Mucosa of stomach (tissue), 1 donor: ENCODE measurements around the gene NCBP3.

ENCODE experiments used
- H3K27me3 ChIP-seq: one replicate; pipeline ENCODE4 v1.7.0; 2013; ENCODE audit warnings: mild to moderate bottlenecking, low read length; ENCODE audit not compliant: control insufficient read depth, insufficient read depth
- H3K36me3 ChIP-seq: one replicate; pipeline ENCODE4 v1.7.0; 2013; ENCODE audit warnings: low read length; ENCODE audit not compliant: control insufficient read depth, insufficient read depth
- H3K4me1 ChIP-seq: one replicate; pipeline ENCODE4 v1.7.0; 2013; ENCODE audit warnings: mild to moderate bottlenecking, low read length; ENCODE audit not compliant: control insufficient read depth, insufficient read depth
- H3K4me3 ChIP-seq: one replicate; pipeline ENCODE4 v1.7.0; 2013; ENCODE audit warnings: low read length
- H3K9ac ChIP-seq: one replicate; pipeline ENCODE4 v1.7.0; 2013; ENCODE audit warnings: mild to moderate bottlenecking, low read length, moderate library complexity
- H3K9me3 ChIP-seq: one replicate; pipeline ENCODE4 v1.7.0; 2013; ENCODE audit warnings: mild to moderate bottlenecking, low read length, moderate library complexity; ENCODE audit not compliant: control insufficient read depth
- donor health status: Pancreatic carcinoma.

Gene NCBP3

GRCh38 chr17:3889325-3890012 is 43.4 kb upstream of the NCBP3 start:
- Histone ChIP-seq H3K27me3 (no peaks in the 10 kb centered on the region), H3K9me3 (no peaks in the 10 kb centered on the region), H3K4me1 (peaks cover 66% of the 10 kb centered on the region), H3K36me3 (no peaks in the 10 kb centered on the region), H3K4me3 (no peak overlapping the region), H3K9ac (peak overlapping the region; percentile 39)

DNA sequence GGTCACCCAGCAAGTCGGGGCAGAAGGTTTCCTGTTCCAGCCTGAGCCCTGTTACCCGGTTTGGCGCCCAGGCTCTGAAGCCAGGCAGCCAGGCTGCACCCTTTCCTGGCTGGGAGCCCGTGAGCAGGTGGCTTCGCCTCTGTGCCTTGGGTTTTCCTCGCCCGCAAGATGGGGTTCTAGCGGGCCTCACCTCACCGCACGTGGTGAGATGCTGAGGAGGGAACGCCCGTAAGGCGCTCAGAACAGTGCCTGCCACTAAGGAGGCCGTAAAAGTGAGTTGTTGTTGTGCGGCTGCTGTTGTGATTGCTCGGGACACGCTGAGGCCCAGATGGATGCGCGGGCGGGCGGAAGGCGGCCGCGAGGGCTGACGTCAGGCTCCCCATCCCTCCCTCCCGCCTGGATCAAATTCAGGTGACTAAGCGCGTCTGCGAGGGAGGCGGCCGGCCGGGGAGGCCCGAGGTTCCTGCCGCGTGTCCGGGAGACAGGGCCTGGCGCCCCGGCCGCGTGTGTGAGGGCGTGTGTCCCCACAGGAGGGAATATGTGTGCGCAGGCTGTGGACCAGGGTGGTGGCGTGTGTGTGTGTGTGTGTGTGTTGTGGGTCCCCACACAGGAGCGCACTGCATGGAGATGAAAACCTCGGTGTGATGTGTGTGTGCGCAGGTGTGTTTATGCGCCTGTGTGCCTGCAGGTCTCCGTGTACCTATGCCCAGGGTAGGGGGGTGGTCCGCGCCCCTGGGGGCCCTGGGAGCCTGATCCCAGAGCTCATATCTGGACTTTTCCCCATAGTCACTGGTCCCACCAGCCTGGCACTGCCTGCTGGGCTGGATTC is 42.5 kb upstream of the NCBP3 start:
- H3K4me1 ChIP-seq: peaks cover 57% of the 10 kb centered on the region
- H3K9ac ChIP-seq: peak overlapping the region; percentile 64
- H3K4me3 ChIP-seq: no peak overlapping the region

GRCh38 chr17:3887804-3888203 is 41.8 kb upstream of the NCBP3 start:
- no peak overlapping the region for H3K4me3 ChIP-seq

More for the DNA sequence above, 42.5 kb upstream of the NCBP3 start:
- Histone ChIP-seq H3K36me3 (no peaks in the 10 kb centered on the region), H3K9me3 (no peaks in the 10 kb centered on the region), H3K27me3 (no peaks in the 10 kb centered on the region)

GRCh38 chr17:3887394-3887793 is 41.3 kb upstream of the NCBP3 start:
- Histone ChIP-seq H3K4me3 (no peak overlapping the region), H3K36me3 (no peaks in the 10 kb centered on the region), H3K4me1 (peaks cover 52% of the 10 kb centered on the region), H3K27me3 (no peaks in the 10 kb centered on the region), H3K9ac (peak overlapping the region; percentile 64), H3K9me3 (no peaks in the 10 kb centered on the region)

More at GRCh38 chr17:3887804-3888203, 41.8 kb upstream of the NCBP3 start:
- Histone ChIP-seq H3K9me3 (no peaks in the 10 kb centered on the region), H3K9ac (peak overlapping the region; percentile 64), H3K36me3 (no peaks in the 10 kb centered on the region), H3K4me1 (peaks cover 52% of the 10 kb centered on the region), H3K27me3 (no peaks in the 10 kb centered on the region)

DNA sequence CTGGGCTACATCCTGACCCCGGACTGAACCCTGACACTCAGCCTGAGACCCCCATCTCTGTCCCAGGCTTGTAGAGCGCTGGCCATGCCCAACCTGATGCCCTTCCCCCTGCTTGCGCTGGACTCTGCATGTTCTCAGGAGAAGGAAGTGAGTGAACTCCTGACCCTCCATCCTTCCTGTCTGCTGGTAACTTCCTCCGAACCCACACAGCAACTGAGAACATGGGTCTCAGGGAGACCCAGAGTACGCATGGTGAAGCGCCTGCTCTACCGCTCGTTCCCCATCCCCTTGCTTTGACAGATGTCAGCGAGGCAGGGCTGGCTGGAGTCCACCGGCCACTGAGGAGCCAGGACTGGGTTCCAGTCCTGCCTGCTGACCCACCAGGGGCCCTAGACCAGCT is 40.7 kb upstream of the NCBP3 start:
- no peaks in the 10 kb centered on the region for H3K27me3 ChIP-seq
- no peaks in the 10 kb centered on the region for H3K36me3 ChIP-seq
- H3K4me3 ChIP-seq: no peak overlapping the region
- H3K9ac ChIP-seq: peak overlapping the region; percentile 64
- H3K9me3 ChIP-seq: no peaks in the 10 kb centered on the region
- H3K4me1 ChIP-seq: peaks cover 49% of the 10 kb centered on the region

GRCh38 chr17:3885970-3886369 is 39.9 kb upstream of the NCBP3 start:
- H3K36me3 ChIP-seq: no peaks in the 10 kb centered on the region
- no peak overlapping the region for H3K4me3 ChIP-seq
- peaks cover 44% of the 10 kb centered on the region for H3K4me1 ChIP-seq
- H3K27me3 ChIP-seq: no peaks in the 10 kb centered on the region
- H3K9ac ChIP-seq: no peak overlapping the region
- no peaks in the 10 kb centered on the region for H3K9me3 ChIP-seq

DNA sequence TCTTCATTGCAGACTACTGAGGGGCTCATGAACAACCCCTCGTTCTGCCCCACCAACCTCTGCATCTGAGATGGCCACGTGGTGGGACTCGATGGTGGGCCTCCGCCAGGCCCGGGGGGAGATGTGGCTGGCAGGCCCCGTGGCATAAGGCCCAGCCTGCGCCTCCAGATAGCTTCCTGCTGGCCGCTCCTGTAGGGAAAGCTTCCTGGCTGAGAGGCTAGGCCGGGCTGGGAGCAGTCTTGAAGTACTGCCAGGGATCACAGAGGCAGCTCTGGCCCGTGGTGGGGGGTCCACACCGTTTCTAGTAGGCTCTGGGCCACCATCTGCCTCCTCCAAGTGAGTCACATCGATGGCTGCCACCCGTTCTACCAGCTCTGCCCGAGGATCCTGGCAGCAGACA is 39.2 kb upstream of the NCBP3 start:
- Histone ChIP-seq H3K4me1 (peaks cover 37% of the 10 kb centered on the region), H3K9me3 (no peaks in the 10 kb centered on the region), H3K36me3 (no peaks in the 10 kb centered on the region), H3K27me3 (no peaks in the 10 kb centered on the region), H3K9ac (no peak overlapping the region), H3K4me3 (no peak overlapping the region)

DNA sequence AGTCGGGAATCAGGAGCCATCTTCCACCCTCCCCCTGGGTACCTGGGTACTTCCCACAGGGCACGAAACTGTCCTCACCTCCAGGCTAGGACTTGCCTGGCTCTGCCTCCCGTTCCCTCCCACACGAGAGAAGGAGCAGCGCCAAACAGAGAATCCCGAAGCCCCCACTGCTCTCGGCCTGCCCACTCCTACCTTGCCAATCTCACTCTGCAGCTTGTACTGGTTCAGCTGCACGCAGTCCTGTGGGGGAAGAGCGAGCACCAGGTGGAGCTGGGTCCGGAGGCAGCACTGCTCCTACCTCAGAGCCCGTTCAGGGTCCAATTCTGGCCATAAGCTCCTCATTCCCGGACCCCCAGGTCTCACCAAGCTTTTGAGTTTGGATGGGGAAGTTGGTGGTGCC is 38.1 kb upstream of the NCBP3 start:
- Histone ChIP-seq H3K9ac (no peak overlapping the region), H3K27me3 (no peaks in the 10 kb centered on the region), H3K4me3 (no peak overlapping the region), H3K4me1 (peaks cover 27% of the 10 kb centered on the region), H3K36me3 (no peaks in the 10 kb centered on the region), H3K9me3 (no peaks in the 10 kb centered on the region)

DNA sequence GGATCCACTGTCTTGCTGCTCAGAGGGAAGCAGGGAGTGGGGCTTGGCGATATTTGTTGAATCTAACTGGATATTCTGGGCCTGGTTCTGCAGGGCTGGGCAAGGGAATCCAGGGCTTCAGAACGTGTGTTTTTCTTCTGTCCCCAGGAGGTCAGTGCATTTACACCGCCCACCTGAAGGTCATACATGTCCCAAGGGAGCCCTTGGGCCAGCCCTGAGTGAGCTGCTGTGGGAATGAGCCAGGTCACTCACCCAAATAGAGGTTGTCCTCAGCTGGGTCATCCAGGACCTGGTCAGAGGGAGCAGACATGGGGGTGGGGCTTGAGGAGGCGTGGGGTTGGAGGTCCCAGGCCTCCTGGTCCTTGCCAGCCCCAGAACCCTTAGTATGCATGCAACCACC is 36.2 kb upstream of the NCBP3 start:
- H3K27me3 ChIP-seq: no peaks in the 10 kb centered on the region
- no peaks in the 10 kb centered on the region for H3K36me3 ChIP-seq
- no peaks in the 10 kb centered on the region for H3K9me3 ChIP-seq
- no peak overlapping the region for H3K4me3 ChIP-seq
- H3K9ac ChIP-seq: no peak overlapping the region
- H3K4me1 ChIP-seq: peaks cover 7% of the 10 kb centered on the region

- no peaks in the 10 kb centered on the region for H3K9me3 ChIP-seq
- no peaks in the 10 kb centered on the region for H3K36me3 ChIP-seq
- H3K4me3 ChIP-seq: no peak overlapping the region
- no peak overlapping the region for H3K9ac ChIP-seq
- no peaks in the 10 kb centered on the region for H3K27me3 ChIP-seq
- no peaks in the 10 kb centered on the region for H3K4me1 ChIP-seq
These were observed 34.9 kb upstream of the NCBP3 start for GRCh38 chr17:3880983-3881382.

- Histone ChIP-seq H3K9ac (no peak overlapping the region), H3K4me3 (no peak overlapping the region), H3K27me3 (no peaks in the 10 kb centered on the region), H3K36me3 (no peaks in the 10 kb centered on the region), H3K4me1 (no peaks in the 10 kb centered on the region), H3K9me3 (no peaks in the 10 kb centered on the region)
These were observed 33.8 kb upstream of the NCBP3 start for GRCh38 chr17:3879591-3880417.

DNA sequence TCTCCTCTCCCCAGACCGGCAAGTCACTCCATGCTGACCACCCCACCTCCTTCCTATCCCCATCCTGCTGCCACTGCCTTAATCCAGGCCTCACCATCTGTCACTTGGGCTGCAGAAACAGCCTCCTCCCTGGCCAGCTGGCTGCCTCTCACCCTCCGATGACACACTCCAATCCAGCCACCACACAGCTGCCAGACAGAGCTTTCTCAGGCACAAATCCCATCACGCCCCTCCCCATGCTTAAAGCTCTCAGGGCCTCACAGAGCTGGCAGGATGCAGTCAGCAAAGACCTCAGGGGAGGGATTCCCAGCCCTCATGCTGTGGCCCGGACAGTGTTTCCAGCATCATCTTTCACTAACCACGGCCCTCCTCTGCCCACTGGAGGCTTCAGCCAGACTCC is 33.1 kb upstream of the NCBP3 start:
- Histone ChIP-seq H3K4me1 (no peaks in the 10 kb centered on the region), H3K36me3 (no peaks in the 10 kb centered on the region), H3K9ac (no peak overlapping the region), H3K4me3 (no peak overlapping the region), H3K9me3 (no peaks in the 10 kb centered on the region), H3K27me3 (no peaks in the 10 kb centered on the region)
